ENCODE measurements around the gene SSH2. TPM values are rescaled to one million over a fixed set of nuclear protein-coding genes. Genes with fewer than 3 reads are reported as not detected.
"Not testable (repeated sequence)": the region's sequence is repeated elsewhere in the genome, so short reads cannot be mapped to it uniquely, and the experiment has no call there.

Gene SSH2
- total RNA-seq, 2 donors from 2014 or later: 28.1 to 28.2 TPM

GRCh38 chr17:29962656-29963055 lies 32.6 kb upstream of the SSH2 start:
- intact Hi-C loops (cut with DNase I): no loop called here
- H3K4me1 ChIP-seq: no peaks in the 10 kb centered on the region
- H3K9me3 ChIP-seq: no peaks in the 10 kb centered on the region
- DNase-seq: no peak
- no peak overlapping the region for H3K4me3 ChIP-seq
- H3K9ac ChIP-seq (ENCODE audit: low read depth in 2 of 2, low read length in 2 of 2): no peak overlapping the region
- no peak overlapping the region for H3K27ac ChIP-seq
- H3K36me3 ChIP-seq: no peaks in the 10 kb centered on the region
- no peaks in the 10 kb centered on the region for H3K27me3 ChIP-seq
- TF ChIP-seq, protein P1, sequence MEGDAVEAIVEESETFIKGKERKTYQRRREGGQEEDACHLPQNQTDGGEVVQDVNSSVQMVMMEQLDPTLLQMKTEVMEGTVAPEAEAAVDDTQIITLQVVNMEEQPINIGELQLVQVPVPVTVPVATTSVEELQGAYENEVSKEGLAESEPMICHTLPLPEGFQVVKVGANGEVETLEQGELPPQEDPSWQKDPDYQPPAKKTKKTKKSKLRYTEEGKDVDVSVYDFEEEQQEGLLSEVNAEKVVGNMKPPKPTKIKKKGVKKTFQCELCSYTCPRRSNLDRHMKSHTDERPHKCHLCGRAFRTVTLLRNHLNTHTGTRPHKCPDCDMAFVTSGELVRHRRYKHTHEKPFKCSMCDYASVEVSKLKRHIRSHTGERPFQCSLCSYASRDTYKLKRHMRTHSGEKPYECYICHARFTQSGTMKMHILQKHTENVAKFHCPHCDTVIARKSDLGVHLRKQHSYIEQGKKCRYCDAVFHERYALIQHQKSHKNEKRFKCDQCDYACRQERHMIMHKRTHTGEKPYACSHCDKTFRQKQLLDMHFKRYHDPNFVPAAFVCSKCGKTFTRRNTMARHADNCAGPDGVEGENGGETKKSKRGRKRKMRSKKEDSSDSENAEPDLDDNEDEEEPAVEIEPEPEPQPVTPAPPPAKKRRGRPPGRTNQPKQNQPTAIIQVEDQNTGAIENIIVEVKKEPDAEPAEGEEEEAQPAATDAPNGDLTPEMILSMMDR (IDR thresholded peaks at IDR 0.05): no peak

DNA sequence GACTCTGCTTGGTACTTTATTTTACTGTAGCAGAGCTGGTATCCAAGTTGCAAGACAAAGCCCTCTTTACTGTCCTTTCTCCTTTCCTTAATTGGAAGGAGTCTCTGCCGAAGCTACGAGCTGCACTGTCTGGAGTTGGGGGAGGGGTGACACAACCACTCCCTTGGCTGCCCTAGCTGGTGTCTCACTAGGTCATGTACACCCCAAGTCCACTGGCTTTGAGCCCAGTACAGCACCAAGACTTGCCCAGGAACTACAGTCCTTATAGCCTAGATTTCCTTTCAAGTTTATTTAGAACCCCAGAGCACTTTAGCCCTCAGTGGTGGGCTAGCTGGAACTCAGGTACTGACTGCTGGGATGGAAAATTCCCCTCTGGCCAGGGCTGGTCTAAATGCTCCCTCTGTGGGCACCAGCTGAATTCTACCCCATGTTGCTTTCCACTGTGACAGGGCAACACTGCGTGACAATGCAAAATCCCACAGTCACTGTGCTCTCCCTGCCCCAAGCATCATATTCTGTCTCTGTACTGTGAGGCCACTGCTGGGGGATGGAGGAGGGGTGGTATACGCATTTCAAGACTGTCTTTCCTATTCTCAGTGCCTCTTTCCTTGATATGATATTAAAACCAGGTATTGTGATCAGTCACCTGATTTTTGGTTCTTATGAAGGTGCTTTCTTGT lies 29.8 kb upstream of the SSH2 start:
- Histone ChIP-seq H3K4me3 (no peak overlapping the region), H3K27ac (no peak overlapping the region), H3K36me3 (no peaks in the 10 kb centered on the region), H3K4me1 (no peaks in the 10 kb centered on the region), H3K27me3 (no peaks in the 10 kb centered on the region), H3K9ac (ENCODE audit: low read depth in 2 of 2, low read length in 2 of 2) (no peak overlapping the region), H3K9me3 (no peaks in the 10 kb centered on the region)
- intact Hi-C loops (cut with DNase I): no loop called here
- DNase-seq: no peak
- TF ChIP-seq, protein P1 (IDR thresholded peaks at IDR 0.05): no peak

DNA sequence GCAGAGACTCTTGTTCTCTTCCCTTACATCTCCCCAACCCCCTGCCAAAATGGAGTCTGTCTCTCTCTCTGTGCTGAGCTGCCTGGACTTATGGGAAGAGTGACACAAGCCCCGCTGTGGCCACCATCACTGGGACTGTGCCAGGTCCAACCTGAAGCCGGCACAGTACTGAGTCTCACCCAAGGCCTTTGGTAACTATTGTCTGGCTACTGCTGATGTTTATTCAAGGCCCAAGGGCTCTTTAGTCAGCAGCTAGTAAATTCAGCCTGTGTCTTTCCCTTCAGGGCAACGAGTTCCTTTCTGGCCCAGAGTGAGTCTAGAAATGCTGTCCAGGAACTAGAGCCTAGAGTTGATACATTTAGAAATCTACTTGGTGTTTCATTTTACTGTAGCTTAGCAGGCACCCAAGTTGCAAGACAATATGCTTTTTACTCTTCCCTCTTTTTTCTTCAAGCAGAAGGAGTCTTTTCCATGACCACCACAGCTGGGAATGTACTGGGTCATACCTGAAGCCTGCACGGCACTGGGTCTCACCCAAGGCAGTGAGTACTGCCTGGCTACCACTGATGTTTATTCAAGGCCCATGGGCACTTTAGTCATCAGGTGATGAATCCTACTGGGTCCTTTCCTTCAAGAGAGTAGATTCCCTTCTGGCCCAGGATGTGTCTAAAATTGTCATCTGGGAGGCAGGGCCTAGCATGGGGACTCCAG lies 29.1 kb upstream of the SSH2 start:
- no peaks in the 10 kb centered on the region for H3K27me3 ChIP-seq
- DNase-seq: no peak
- H3K9me3 ChIP-seq: no peaks in the 10 kb centered on the region
- H3K27ac ChIP-seq: no peak overlapping the region
- no peak overlapping the region for H3K9ac ChIP-seq (ENCODE audit: low read depth in 2 of 2, low read length in 2 of 2)
- H3K4me1 ChIP-seq: no peaks in the 10 kb centered on the region
- TF ChIP-seq, protein P1 (IDR thresholded peaks at IDR 0.05): no peak
- no peak overlapping the region for H3K4me3 ChIP-seq
- intact Hi-C loops (cut with DNase I): no loop called here
- no peaks in the 10 kb centered on the region for H3K36me3 ChIP-seq

DNA sequence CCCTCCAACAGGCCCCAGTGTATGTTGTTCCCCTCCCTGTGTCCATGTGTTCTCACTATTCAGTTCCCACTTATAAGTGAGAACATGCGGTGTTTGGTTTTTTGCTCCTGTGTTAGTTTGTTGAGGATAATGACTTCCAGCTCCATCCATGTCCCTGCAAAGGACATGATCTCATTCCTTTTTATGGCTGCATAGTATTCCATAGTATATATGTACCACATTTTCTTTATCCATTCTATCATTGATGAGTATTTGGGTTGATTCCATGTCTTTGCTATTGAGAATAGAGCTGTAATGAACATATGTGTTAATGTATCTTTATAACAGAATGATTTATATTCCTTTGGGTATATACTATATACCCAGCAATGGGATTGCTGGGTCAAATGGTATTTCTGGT lies 27.5 kb upstream of the SSH2 start:
- H3K27me3 ChIP-seq; intact Hi-C loops (cut with DNase I): not testable (repeated sequence)

DNA sequence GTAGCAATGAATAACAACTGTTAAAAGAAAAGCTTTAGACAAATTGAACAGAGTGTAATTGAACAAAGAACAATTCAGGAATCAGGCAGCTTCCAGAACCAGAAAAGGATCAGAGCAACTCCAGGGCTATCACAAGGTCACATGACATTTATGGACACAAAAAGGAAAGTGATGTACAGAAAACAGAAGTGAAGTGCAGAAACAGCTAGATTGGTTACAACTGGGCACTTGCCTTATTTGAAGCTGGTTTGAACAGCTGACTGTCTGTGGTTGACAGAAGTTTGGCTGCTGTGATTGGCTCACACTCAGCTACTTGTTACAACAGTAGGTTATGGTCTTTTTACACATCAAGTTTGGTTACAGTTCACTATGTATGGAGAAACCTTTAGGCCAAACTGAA lies 26.2 kb upstream of the SSH2 start:
- TF ChIP-seq, protein P1 (IDR thresholded peaks at IDR 0.05): no peak
- no peaks in the 10 kb centered on the region for H3K9me3 ChIP-seq
- no peak overlapping the region for H3K27ac ChIP-seq
- no peaks in the 10 kb centered on the region for H3K4me1 ChIP-seq
- no peak overlapping the region for H3K4me3 ChIP-seq
- no peak overlapping the region for H3K9ac ChIP-seq (ENCODE audit: low read depth in 2 of 2, low read length in 2 of 2)
- no peaks in the 10 kb centered on the region for H3K36me3 ChIP-seq
- intact Hi-C loops (cut with DNase I): no loop called here
- no peak for DNase-seq
- no peaks in the 10 kb centered on the region for H3K27me3 ChIP-seq

More for the DNA sequence above, 27.5 kb upstream of the SSH2 start:
- H3K9ac ChIP-seq (ENCODE audit: low read depth in 2 of 2, low read length in 2 of 2); H3K4me1 ChIP-seq; H3K4me3 ChIP-seq; H3K27ac ChIP-seq; DNase-seq; H3K9me3 ChIP-seq; H3K36me3 ChIP-seq: not testable (repeated sequence)

- no peak overlapping the region for H3K4me3 ChIP-seq
- H3K27me3 ChIP-seq: no peaks in the 10 kb centered on the region
- no peak overlapping the region for H3K9ac ChIP-seq (ENCODE audit: low read depth in 2 of 2, low read length in 2 of 2)
- no peak overlapping the region for H3K27ac ChIP-seq
- no peaks in the 10 kb centered on the region for H3K9me3 ChIP-seq
- no peaks in the 10 kb centered on the region for H3K4me1 ChIP-seq
- intact Hi-C loops (cut with DNase I): no loop called here
- TF ChIP-seq, protein P1 (IDR thresholded peaks at IDR 0.05): no peak
- no peaks in the 10 kb centered on the region for H3K36me3 ChIP-seq
- no peak for DNase-seq
Measured at GRCh38 chr17:29954405-29954804, 24.4 kb upstream of the SSH2 start.
